Fibroblast of lung (primary cell): ENCODE results near the gene LAMB1. TPM values are rescaled to one million over a fixed set of nuclear protein-coding genes. Genes with fewer than 3 reads are reported as not detected.
A peak's percentile ranks its signal among the peaks of the same experiment; 100 is the strongest.

Experiments used
- DNase-seq, 2 donors: peaks; one replicate each; pipeline versions ENCODE4 v3.0.0 to v3.0.0-alpha.2; 2010; ENCODE audit warnings: low read depth in 2 of 2
- H2AFZ ChIP-seq: 2 replicates; pipeline ENCODE4 v1.5.1; 2012; ENCODE audit warnings: low read length, control low read depth, inconsistent platforms
- H3K27ac ChIP-seq: 2 replicates; pipeline ENCODE4 v1.5.1; 2011; ENCODE audit warnings: low read length, control low read depth; ENCODE audit not compliant: insufficient read depth
- H3K27me3 ChIP-seq: 2 replicates; pipeline ENCODE4 v1.5.1; 2011; ENCODE audit warnings: mild to moderate bottlenecking, low read length; ENCODE audit not compliant: control insufficient read depth, insufficient read depth
- H3K36me3 ChIP-seq: 2 replicates; pipeline ENCODE4 v1.5.1; 2011; ENCODE audit warnings: low read length; ENCODE audit not compliant: control insufficient read depth, insufficient read depth
- H3K4me1 ChIP-seq: 2 replicates; pipeline ENCODE4 v1.5.1; 2011; ENCODE audit warnings: low read length; ENCODE audit not compliant: control insufficient read depth, insufficient read depth; ENCODE audit errors: extremely low read depth
- H3K4me2 ChIP-seq: 2 replicates; pipeline ENCODE4 v1.5.1; 2011; ENCODE audit warnings: low read length, control low read depth; ENCODE audit not compliant: insufficient read depth; ENCODE audit errors: extremely low read depth
- H3K4me3 ChIP-seq, 4 experiments: fragments of 200-600 bp in 1 of 4; sonication (generic) in 1 of 4; replicated peaks in 1 of 4; 2 replicates each; pipeline ENCODE4 v1.5.1; 2011 to 2016; ENCODE audit warnings: low read length in 4 of 4, low read depth in 3 of 4, mild to moderate bottlenecking in 3 of 4, control low read depth in 2 of 4, inconsistent platforms in 1 of 4, mixed read lengths in 1 of 4; ENCODE audit not compliant: insufficient read depth in 1 of 4; ENCODE audit errors: control extremely low read depth in 1 of 4
- H3K79me2 ChIP-seq: 2 replicates; pipeline ENCODE4 v1.5.1; 2012; ENCODE audit warnings: mild to moderate bottlenecking, low read length, inconsistent platforms; ENCODE audit not compliant: control insufficient read depth, insufficient read depth
- H3K9ac ChIP-seq: 2 replicates; pipeline ENCODE4 v1.5.1; 2011; ENCODE audit warnings: mild to moderate bottlenecking, low read length, control low read depth; ENCODE audit not compliant: insufficient read depth
- H3K9me3 ChIP-seq: 2 replicates; pipeline ENCODE4 v1.5.1; 2012; ENCODE audit warnings: low read depth, low read length; ENCODE audit not compliant: control insufficient read depth, insufficient read depth
- H4K20me1 ChIP-seq: 2 replicates; pipeline ENCODE4 v1.5.1; 2011; ENCODE audit warnings: low read length; ENCODE audit not compliant: control insufficient read depth, insufficient read depth; ENCODE audit errors: extremely low read depth
- EZH2 ChIP-seq: IDR thresholded peaks from 2 replicates; pipeline ENCODE4 v1.5.1; 2012; ENCODE audit warnings: low read length, control low read depth, mild to moderate bottlenecking; ENCODE audit errors: missing control alignments
- polyA plus RNA-seq, 2 donors: library from polyadenylated mRNA; depleted of rRNA in 1 of 2; stranded (reverse) in 1 of 2; unstranded in 1 of 2; fragments of >200 nt; gene quantifications; 2 replicates each; pipeline ENCODE4 v1.2.1, GENCODE V29; 2011 to 2012; ENCODE audit warnings: missing spikeins in 1 of 2
- total RNA-seq: library from RNA; depleted of rRNA; stranded (reverse); fragments of >200 nt; gene quantifications from 2 replicates; pipeline ENCODE4 v1.2.1, GENCODE V29; 2014
- TF ChIP-seq, protein P1 (sequence below), 2 donors: IDR thresholded peaks in 1 of 2; conservative IDR thresholded peaks in 1 of 2; 1 replicate in 1 of 2; 2 replicates in 1 of 2; pipeline ENCODE4 v1.5.1; 2011 to 2012; ENCODE audit warnings: low read length in 2 of 2, control low read depth in 1 of 2, inconsistent platforms in 1 of 2, low read depth in 1 of 2, mild to moderate bottlenecking in 1 of 2

Gene LAMB1
- total and polyA plus RNA-seq, 2 donors (not counting 1 experiment from before 2014, with no cell fraction given), result 428 to 516 TPM

GRCh38 chr7:107953924-107954303 is 49.0 kb downstream of the LAMB1 start:
- no peak overlapping the region for H3K4me2 ChIP-seq
- peak in 1 of 2 donors; percentile 38 for DNase-seq
- H2AFZ ChIP-seq, result no peak overlapping the region
- no peaks in the 10 kb centered on the region for H3K9me3 ChIP-seq
- no peak overlapping the region for H3K4me3 ChIP-seq
- peaks cover 38% of the 10 kb centered on the region for H3K36me3 ChIP-seq
- H3K27ac ChIP-seq, result peak overlapping the region; percentile 40
- H3K27me3 ChIP-seq, result no peaks in the 10 kb centered on the region
- no peaks in the 10 kb centered on the region for H3K79me2 ChIP-seq
- H3K9ac ChIP-seq, result no peak overlapping the region
- no peaks in the 10 kb centered on the region for H4K20me1 ChIP-seq
- H3K4me1 ChIP-seq, result peaks cover 52% of the 10 kb centered on the region
- TF ChIP-seq, protein P1, sequence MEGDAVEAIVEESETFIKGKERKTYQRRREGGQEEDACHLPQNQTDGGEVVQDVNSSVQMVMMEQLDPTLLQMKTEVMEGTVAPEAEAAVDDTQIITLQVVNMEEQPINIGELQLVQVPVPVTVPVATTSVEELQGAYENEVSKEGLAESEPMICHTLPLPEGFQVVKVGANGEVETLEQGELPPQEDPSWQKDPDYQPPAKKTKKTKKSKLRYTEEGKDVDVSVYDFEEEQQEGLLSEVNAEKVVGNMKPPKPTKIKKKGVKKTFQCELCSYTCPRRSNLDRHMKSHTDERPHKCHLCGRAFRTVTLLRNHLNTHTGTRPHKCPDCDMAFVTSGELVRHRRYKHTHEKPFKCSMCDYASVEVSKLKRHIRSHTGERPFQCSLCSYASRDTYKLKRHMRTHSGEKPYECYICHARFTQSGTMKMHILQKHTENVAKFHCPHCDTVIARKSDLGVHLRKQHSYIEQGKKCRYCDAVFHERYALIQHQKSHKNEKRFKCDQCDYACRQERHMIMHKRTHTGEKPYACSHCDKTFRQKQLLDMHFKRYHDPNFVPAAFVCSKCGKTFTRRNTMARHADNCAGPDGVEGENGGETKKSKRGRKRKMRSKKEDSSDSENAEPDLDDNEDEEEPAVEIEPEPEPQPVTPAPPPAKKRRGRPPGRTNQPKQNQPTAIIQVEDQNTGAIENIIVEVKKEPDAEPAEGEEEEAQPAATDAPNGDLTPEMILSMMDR (conservative IDR thresholded peaks at IDR 0.05 in 1 of 2, IDR thresholded peaks at IDR 0.05 in 1 of 2; ENCODE audit: low read depth in 1 of 2, low read length in 2 of 2), result no peak
- no peak for TF ChIP-seq EZH2

- Histone ChIP-seq H3K9me3 (no peaks in the 10 kb centered on the region), H3K79me2 (no peaks in the 10 kb centered on the region), H3K27ac (peak overlapping the region; percentile 40), H3K9ac (no peak overlapping the region), H3K4me1 (peaks cover 56% of the 10 kb centered on the region), H3K4me2 (no peak overlapping the region), H3K4me3 (no peak overlapping the region), H3K27me3 (no peaks in the 10 kb centered on the region), H2AFZ (no peak overlapping the region), H4K20me1 (no peaks in the 10 kb centered on the region), H3K36me3 (peaks cover 40% of the 10 kb centered on the region)
- TF ChIP-seq EZH2, result no peak
- TF ChIP-seq, protein P1 (conservative IDR thresholded peaks at IDR 0.05 in 1 of 2, IDR thresholded peaks at IDR 0.05 in 1 of 2; ENCODE audit: low read depth in 1 of 2, low read length in 2 of 2), result no peak
- DNase-seq, result no peak
Observed at GRCh38 chr7:107953265-107953923, 49.6 kb downstream of the LAMB1 start.

- DNase-seq, result no peak
- Histone ChIP-seq H3K79me2 (no peaks in the 10 kb centered on the region), H3K9ac (no peak overlapping the region), H3K4me2 (no peak overlapping the region), H3K4me3 (no peak overlapping the region), H4K20me1 (no peaks in the 10 kb centered on the region), H3K4me1 (peaks cover 58% of the 10 kb centered on the region), H3K27me3 (no peaks in the 10 kb centered on the region), H3K27ac (peak overlapping the region; percentile 43), H2AFZ (no peak overlapping the region), H3K36me3 (peaks cover 44% of the 10 kb centered on the region), H3K9me3 (no peaks in the 10 kb centered on the region)
- no peak for TF ChIP-seq EZH2
- TF ChIP-seq, protein P1 (conservative IDR thresholded peaks at IDR 0.05 in 1 of 2, IDR thresholded peaks at IDR 0.05 in 1 of 2; ENCODE audit: low read depth in 1 of 2, low read length in 2 of 2), result no peak
Observed at GRCh38 chr7:107951896-107952295, 51.1 kb downstream of the LAMB1 start.
